WTC11 (cell line): ENCODE data around the gene MCUB. TPM values are rescaled to one million over a fixed set of nuclear protein-coding genes. Genes with fewer than 3 reads are reported as not detected.

ENCODE experiments used
- ATAC-seq: fragments of 200-7000 bp; cut with Tn5 transposase; 2 replicates; pipeline ENCODE4 v1.10.0; 2021; ENCODE audit warnings: mild to moderate bottlenecking, moderate library complexity
- CTCF ChIA-PET: fragments of 300-600 bp; sonication (Branson Sonifier 250); formaldehyde crosslinking; loops from one replicate; lab custom pipeline; 2021; ENCODE audit warnings: antibody characterized with exemption; lab: Charles Lee
- POLR2A ChIA-PET: fragments of 350-600 bp; sonication (Branson Sonifier 250); formaldehyde crosslinking; loops from one replicate; lab custom pipeline; 2021; ENCODE audit warnings: antibody characterized with exemption; lab: Charles Lee
- DNase-seq: peaks from one replicate; pipeline ENCODE4 v3.0.0; 2021; ENCODE audit warnings: low spot score
- H3K27ac Mint-ChIP-seq: 2 replicates; pipeline ENCODE4 v1.8.0; 2021; ENCODE audit warnings: mixed read lengths
- H3K27me3 Mint-ChIP-seq: 2 replicates; pipeline ENCODE4 v1.8.0; 2021; ENCODE audit warnings: low read depth, mild to moderate bottlenecking, moderate library complexity, mixed read lengths
- H3K36me3 Mint-ChIP-seq: 2 replicates; pipeline ENCODE4 v1.8.0; 2021; ENCODE audit warnings: mixed read lengths
- H3K4me1 Mint-ChIP-seq: 2 replicates; pipeline ENCODE4 v1.8.0; 2022; ENCODE audit warnings: mixed read lengths
- H3K4me3 Mint-ChIP-seq: 2 replicates; pipeline ENCODE4 v1.8.0; 2021; ENCODE audit warnings: mild to moderate bottlenecking, moderate library complexity, mixed read lengths
- H3K9me3 Mint-ChIP-seq: 2 replicates; pipeline ENCODE4 v1.8.0; 2021; ENCODE audit warnings: mixed read lengths
- CREB1 ChIP-seq: sonication (generic); formaldehyde crosslinking; IDR thresholded peaks from 2 replicates; pipeline ENCODE4 v1.8.0; 2023; ENCODE audit warnings: mild to moderate bottlenecking, missing genetic modification reagents
- CREM ChIP-seq: sonication (generic); formaldehyde crosslinking; IDR thresholded peaks from 2 replicates; pipeline ENCODE4 v1.8.1; 2022; ENCODE audit warnings: mild to moderate bottlenecking, missing genetic modification reagents, moderate library complexity
- ESRRA ChIP-seq: sonication (generic); formaldehyde crosslinking; IDR thresholded peaks from 2 replicates; pipeline ENCODE4 v1.8.1; 2022; ENCODE audit warnings: mild to moderate bottlenecking, missing genetic modification reagents, borderline replicate concordance
- FOXP1 ChIP-seq: sonication (generic); formaldehyde crosslinking; IDR thresholded peaks from 2 replicates; pipeline ENCODE4 v1.8.0; 2022; ENCODE audit warnings: missing genetic modification reagents, mild to moderate bottlenecking, moderate library complexity, borderline replicate concordance
- HMGA2 ChIP-seq: fragments of 250-450 bp; sonication (Bioruptor Pico); IDR thresholded peaks from 2 replicates; pipeline ENCODE4 v1.4.0; 2021; ENCODE audit warnings: mild to moderate bottlenecking, moderate library complexity
- NFATC4 ChIP-seq: fragments of 250-450 bp; sonication (Bioruptor Pico); IDR thresholded peaks from 2 replicates; pipeline ENCODE4 v1.9.0; 2021; ENCODE audit warnings: mild to moderate bottlenecking
- NR1H2 ChIP-seq: sonication (generic); formaldehyde crosslinking; IDR thresholded peaks from 2 replicates; pipeline ENCODE4 v1.9.0; 2021; ENCODE audit warnings: mild to moderate bottlenecking, moderate library complexity, missing genetic modification reagents
- NR2C2 ChIP-seq: sonication (generic); formaldehyde crosslinking; IDR thresholded peaks from 2 replicates; pipeline ENCODE4 v1.8.0; 2022; ENCODE audit warnings: mild to moderate bottlenecking, missing genetic modification reagents
- NR3C1 ChIP-seq: sonication (generic); formaldehyde crosslinking; conservative IDR thresholded peaks from 2 replicates; pipeline ENCODE4 v1.8.1; 2023; ENCODE audit warnings: low read depth, mild to moderate bottlenecking, missing genetic modification reagents
- SOX15 ChIP-seq: fragments of 250-450 bp; sonication (Bioruptor Pico); IDR thresholded peaks from 2 replicates; pipeline ENCODE4 v1.9.0; 2021; ENCODE audit warnings: mild to moderate bottlenecking
- TEAD4 ChIP-seq: sonication (generic); formaldehyde crosslinking; IDR thresholded peaks from 2 replicates; pipeline ENCODE4 v1.8.0; 2022; ENCODE audit warnings: mild to moderate bottlenecking, missing genetic modification reagents
- TP53 ChIP-seq: sonication (generic); formaldehyde crosslinking; IDR thresholded peaks from 2 replicates; pipeline ENCODE4 v1.8.1; 2023; ENCODE audit warnings: mild to moderate bottlenecking, missing genetic modification reagents
- ZNF121 ChIP-seq: sonication (generic); formaldehyde crosslinking; IDR thresholded peaks from 2 replicates; pipeline ENCODE4 v1.8.0; 2023; ENCODE audit warnings: missing genetic modification reagents
- ZNF219 ChIP-seq: sonication (generic); formaldehyde crosslinking; IDR thresholded peaks from 2 replicates; pipeline ENCODE4 v1.8.0; 2023; ENCODE audit warnings: missing genetic modification reagents, mild to moderate bottlenecking, borderline replicate concordance
- ZNF396 ChIP-seq: fragments of 250-450 bp; sonication (Bioruptor Pico); IDR thresholded peaks from 2 replicates; pipeline ENCODE4 v1.8.0; 2021; ENCODE audit warnings: mild to moderate bottlenecking, moderate library complexity, borderline replicate concordance
- ZNF416 ChIP-seq: fragments of 250-450 bp; sonication (Bioruptor Pico); IDR thresholded peaks from 2 replicates; pipeline ENCODE4 v1.9.0; 2021; ENCODE audit warnings: mild to moderate bottlenecking, inconsistent platforms
- total RNA-seq: library from RNA; stranded (reverse); gene quantifications from 3 replicates; pipeline ENCODE4 v1.2.3, GENCODE V29; 2021
- TF ChIP-seq, protein P1 (sequence below): sonication (generic); formaldehyde crosslinking; IDR thresholded peaks from 2 replicates; pipeline ENCODE4 v1.8.0; 2023; ENCODE audit warnings: missing genetic modification reagents
- TF ChIP-seq, protein P2 (sequence below): sonication (generic); formaldehyde crosslinking; IDR thresholded peaks from 2 replicates; pipeline ENCODE4 v1.8.0; 2022; ENCODE audit warnings: missing genetic modification reagents
- TF ChIP-seq, protein P3 (sequence below): sonication (generic); formaldehyde crosslinking; IDR thresholded peaks from 2 replicates; pipeline ENCODE4 v1.8.0; 2022; ENCODE audit warnings: mild to moderate bottlenecking, missing genetic modification reagents
- TF ChIP-seq, protein P4 (sequence below): sonication (generic); formaldehyde crosslinking; IDR thresholded peaks from 2 replicates; pipeline ENCODE4 v1.8.1; 2023; ENCODE audit warnings: mild to moderate bottlenecking, missing genetic modification reagents
- TF ChIP-seq, protein P5 (sequence below): fragments of 250-450 bp; sonication (Bioruptor Pico); IDR thresholded peaks from 2 replicates; pipeline ENCODE4 v1.9.0; 2021; ENCODE audit warnings: mild to moderate bottlenecking, borderline replicate concordance
- TF ChIP-seq, protein P6 (sequence below): sonication (generic); formaldehyde crosslinking; IDR thresholded peaks from 2 replicates; pipeline ENCODE4 v1.8.1; 2022; ENCODE audit warnings: mild to moderate bottlenecking, missing genetic modification reagents, moderate library complexity, borderline replicate concordance

Gene MCUB
- total RNA-seq, 1 experiment from 2014 or later: 26.8 TPM

DNA sequence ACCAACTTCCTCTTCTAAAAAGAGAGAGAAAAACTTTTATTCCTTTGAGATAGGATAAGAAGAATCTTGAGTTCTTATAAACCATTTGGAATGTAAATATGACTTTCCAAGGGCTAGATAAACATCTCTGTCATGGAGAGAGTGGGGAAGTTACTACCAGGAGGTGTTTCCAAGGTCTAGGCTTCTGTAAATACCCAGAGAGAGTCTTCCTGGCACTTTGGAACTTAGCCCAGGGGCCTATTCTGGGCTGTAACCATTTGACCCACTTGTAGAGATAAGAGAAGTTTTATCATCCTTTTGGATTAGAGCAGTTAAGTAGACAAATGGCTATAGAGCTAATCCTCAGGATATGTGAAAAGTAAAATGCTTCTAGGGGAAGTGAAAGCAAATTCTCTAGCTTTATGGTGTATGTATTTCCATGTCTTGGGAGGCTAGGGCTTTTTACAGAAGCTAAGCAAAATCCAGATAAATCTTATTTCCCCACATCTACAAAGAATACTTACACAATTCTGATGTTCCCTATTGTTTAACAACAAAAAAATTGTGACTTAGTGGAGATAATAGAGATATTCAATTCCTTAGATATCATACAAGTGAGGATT is 51.1 kb downstream of the MCUB start (continued):
- TF ChIP-seq HMGA2 (CRISPR knock-in tag) (no peak), TEAD4 (CRISPR knock-in tag) (no peak), FOXP1 (no peak), ZNF219 (no peak), NFATC4 (CRISPR knock-in tag) (no peak), ZNF396 (CRISPR knock-in tag) (no peak)
- TF ChIP-seq, protein P1, sequence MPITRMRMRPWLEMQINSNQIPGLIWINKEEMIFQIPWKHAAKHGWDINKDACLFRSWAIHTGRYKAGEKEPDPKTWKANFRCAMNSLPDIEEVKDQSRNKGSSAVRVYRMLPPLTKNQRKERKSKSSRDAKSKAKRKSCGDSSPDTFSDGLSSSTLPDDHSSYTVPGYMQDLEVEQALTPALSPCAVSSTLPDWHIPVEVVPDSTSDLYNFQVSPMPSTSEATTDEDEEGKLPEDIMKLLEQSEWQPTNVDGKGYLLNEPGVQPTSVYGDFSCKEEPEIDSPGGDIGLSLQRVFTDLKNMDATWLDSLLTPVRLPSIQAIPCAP (CRISPR knock-in tag): no peak
- TF ChIP-seq, protein P2, sequence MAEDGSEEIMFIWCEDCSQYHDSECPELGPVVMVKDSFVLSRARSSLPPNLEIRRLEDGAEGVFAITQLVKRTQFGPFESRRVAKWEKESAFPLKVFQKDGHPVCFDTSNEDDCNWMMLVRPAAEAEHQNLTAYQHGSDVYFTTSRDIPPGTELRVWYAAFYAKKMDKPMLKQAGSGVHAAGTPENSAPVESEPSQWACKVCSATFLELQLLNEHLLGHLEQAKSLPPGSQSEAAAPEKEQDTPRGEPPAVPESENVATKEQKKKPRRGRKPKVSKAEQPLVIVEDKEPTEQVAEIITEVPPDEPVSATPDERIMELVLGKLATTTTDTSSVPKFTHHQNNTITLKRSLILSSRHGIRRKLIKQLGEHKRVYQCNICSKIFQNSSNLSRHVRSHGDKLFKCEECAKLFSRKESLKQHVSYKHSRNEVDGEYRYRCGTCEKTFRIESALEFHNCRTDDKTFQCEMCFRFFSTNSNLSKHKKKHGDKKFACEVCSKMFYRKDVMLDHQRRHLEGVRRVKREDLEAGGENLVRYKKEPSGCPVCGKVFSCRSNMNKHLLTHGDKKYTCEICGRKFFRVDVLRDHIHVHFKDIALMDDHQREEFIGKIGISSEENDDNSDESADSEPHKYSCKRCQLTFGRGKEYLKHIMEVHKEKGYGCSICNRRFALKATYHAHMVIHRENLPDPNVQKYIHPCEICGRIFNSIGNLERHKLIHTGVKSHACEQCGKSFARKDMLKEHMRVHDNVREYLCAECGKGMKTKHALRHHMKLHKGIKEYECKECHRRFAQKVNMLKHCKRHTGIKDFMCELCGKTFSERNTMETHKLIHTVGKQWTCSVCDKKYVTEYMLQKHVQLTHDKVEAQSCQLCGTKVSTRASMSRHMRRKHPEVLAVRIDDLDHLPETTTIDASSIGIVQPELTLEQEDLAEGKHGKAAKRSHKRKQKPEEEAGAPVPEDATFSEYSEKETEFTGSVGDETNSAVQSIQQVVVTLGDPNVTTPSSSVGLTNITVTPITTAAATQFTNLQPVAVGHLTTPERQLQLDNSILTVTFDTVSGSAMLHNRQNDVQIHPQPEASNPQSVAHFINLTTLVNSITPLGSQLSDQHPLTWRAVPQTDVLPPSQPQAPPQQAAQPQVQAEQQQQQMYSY: no peak
- TF ChIP-seq, protein P3, sequence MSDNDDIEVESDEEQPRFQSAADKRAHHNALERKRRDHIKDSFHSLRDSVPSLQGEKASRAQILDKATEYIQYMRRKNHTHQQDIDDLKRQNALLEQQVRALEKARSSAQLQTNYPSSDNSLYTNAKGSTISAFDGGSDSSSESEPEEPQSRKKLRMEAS (CRISPR knock-in tag): no peak

DNA sequence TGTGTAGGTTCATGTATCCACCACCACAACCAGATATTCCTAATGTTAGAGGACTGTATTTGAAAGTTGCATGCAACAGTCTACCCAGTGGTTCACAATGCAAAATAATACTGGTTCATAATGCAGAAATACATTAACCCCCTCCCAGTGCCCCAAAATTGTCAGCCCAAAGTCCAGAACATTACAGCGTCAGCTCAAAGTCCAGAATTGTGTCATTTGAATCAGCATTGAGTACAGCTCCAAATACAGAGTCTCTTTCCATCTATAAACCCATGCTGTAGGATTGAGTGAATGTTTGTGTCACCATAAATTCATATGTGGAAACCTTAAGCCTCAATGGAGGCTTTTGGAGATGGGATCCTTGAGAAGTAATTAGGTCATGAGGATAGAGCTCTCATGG is 54.0 kb downstream of the MCUB start:
- Mint-ChIP-seq H3K36me3 (no peaks in the 10 kb centered on the region), H3K9me3 (peaks cover under 1% of the 10 kb centered on the region), H3K27ac (no peak overlapping the region), H3K27me3 (no peaks in the 10 kb centered on the region), H3K4me1 (peaks cover 18% of the 10 kb centered on the region), H3K4me3 (no peak overlapping the region)
- no peak for TF ChIP-seq NR2C2
- no peak for TF ChIP-seq TP53 (CRISPR knock-in tag)
- no peak for TF ChIP-seq TEAD4 (CRISPR knock-in tag)
- no peak for TF ChIP-seq CREM (CRISPR knock-in tag)
- TF ChIP-seq ZNF416 (CRISPR knock-in tag): no peak
- TF ChIP-seq ZNF121 (CRISPR knock-in tag): no peak
- TF ChIP-seq, protein P4, sequence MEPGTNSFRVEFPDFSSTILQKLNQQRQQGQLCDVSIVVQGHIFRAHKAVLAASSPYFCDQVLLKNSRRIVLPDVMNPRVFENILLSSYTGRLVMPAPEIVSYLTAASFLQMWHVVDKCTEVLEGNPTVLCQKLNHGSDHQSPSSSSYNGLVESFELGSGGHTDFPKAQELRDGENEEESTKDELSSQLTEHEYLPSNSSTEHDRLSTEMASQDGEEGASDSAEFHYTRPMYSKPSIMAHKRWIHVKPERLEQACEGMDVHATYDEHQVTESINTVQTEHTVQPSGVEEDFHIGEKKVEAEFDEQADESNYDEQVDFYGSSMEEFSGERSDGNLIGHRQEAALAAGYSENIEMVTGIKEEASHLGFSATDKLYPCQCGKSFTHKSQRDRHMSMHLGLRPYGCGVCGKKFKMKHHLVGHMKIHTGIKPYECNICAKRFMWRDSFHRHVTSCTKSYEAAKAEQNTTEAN (CRISPR knock-in tag): no peak
- TF ChIP-seq ESRRA: no peak
- TF ChIP-seq NR3C1 (CRISPR knock-in tag): no peak
- TF ChIP-seq, protein P2: no peak
- no peak for TF ChIP-seq NFATC4 (CRISPR knock-in tag)
- TF ChIP-seq, protein P5, sequence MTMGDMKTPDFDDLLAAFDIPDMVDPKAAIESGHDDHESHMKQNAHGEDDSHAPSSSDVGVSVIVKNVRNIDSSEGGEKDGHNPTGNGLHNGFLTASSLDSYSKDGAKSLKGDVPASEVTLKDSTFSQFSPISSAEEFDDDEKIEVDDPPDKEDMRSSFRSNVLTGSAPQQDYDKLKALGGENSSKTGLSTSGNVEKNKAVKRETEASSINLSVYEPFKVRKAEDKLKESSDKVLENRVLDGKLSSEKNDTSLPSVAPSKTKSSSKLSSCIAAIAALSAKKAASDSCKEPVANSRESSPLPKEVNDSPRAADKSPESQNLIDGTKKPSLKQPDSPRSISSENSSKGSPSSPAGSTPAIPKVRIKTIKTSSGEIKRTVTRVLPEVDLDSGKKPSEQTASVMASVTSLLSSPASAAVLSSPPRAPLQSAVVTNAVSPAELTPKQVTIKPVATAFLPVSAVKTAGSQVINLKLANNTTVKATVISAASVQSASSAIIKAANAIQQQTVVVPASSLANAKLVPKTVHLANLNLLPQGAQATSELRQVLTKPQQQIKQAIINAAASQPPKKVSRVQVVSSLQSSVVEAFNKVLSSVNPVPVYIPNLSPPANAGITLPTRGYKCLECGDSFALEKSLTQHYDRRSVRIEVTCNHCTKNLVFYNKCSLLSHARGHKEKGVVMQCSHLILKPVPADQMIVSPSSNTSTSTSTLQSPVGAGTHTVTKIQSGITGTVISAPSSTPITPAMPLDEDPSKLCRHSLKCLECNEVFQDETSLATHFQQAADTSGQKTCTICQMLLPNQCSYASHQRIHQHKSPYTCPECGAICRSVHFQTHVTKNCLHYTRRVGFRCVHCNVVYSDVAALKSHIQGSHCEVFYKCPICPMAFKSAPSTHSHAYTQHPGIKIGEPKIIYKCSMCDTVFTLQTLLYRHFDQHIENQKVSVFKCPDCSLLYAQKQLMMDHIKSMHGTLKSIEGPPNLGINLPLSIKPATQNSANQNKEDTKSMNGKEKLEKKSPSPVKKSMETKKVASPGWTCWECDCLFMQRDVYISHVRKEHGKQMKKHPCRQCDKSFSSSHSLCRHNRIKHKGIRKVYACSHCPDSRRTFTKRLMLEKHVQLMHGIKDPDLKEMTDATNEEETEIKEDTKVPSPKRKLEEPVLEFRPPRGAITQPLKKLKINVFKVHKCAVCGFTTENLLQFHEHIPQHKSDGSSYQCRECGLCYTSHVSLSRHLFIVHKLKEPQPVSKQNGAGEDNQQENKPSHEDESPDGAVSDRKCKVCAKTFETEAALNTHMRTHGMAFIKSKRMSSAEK: no peak
- TF ChIP-seq NR1H2 (CRISPR knock-in tag): no peak
- TF ChIP-seq HMGA2 (CRISPR knock-in tag): no peak
- no peak for TF ChIP-seq SOX15 (CRISPR knock-in tag)
- TF ChIP-seq CREB1: no peak
- TF ChIP-seq, protein P6, sequence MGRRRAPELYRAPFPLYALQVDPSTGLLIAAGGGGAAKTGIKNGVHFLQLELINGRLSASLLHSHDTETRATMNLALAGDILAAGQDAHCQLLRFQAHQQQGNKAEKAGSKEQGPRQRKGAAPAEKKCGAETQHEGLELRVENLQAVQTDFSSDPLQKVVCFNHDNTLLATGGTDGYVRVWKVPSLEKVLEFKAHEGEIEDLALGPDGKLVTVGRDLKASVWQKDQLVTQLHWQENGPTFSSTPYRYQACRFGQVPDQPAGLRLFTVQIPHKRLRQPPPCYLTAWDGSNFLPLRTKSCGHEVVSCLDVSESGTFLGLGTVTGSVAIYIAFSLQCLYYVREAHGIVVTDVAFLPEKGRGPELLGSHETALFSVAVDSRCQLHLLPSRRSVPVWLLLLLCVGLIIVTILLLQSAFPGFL (CRISPR knock-in tag): no peak
- ChIA-PET CTCF (no interaction called here), POLR2A (no interaction called here)
- no peak for ATAC-seq
- no peak for DNase-seq
